ENCODE data around the gene TRAIP.
"Not testable (repeated sequence)": the region's sequence is repeated elsewhere in the genome, so short reads cannot be mapped to it uniquely, and the experiment has no call there.

TRAIP gene, protein sequence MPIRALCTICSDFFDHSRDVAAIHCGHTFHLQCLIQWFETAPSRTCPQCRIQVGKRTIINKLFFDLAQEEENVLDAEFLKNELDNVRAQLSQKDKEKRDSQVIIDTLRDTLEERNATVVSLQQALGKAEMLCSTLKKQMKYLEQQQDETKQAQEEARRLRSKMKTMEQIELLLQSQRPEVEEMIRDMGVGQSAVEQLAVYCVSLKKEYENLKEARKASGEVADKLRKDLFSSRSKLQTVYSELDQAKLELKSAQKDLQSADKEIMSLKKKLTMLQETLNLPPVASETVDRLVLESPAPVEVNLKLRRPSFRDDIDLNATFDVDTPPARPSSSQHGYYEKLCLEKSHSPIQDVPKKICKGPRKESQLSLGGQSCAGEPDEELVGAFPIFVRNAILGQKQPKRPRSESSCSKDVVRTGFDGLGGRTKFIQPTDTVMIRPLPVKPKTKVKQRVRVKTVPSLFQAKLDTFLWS

DNA sequence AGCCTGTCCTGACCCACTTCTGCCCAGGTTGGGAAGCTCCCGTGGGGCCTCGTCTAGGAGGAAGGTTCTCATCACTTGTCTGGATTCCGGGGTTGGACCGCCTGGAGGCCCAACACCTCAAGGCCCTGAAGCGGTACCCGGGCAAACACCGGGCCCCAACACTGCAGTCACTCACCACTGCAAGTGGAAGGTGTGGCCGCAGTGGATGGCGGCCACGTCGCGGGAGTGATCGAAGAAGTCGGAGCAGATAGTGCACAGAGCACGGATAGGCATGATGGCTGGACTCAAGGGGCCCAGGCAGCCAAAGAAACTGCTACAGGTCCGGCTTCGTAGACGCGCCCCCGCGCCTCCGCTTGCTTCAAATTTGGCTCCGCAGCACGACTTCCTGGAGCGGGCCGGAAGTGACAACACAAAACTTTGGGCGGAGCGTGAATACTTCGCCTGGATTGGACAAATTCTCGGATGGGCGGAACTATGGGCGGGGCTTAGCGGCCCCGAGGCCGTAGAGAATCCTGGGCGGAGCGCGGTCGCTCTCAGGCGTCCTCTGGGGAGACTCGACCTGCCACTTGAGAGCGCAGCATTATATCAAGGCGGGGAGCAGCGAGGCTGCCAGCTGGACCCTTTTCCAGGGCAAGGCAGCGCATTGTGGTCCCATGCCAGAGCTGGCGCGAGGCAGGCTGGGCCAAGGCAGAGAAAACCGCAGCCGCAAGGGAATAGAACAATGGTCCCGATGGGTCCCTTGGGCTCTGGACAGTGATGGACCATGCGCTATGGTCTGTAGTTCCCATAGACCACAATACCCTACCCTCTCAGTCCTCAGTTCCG lies at the start of gene TRAIP:
Gene TRAIP, minus strand, starts transcription at position 384 of the 825 bp plus-strand sequence. Its CDS starts 111 bp downstream, at position 273.
- peak; percentile 100 for DNase-seq (ENCODE audit: low spot score)

DNA sequence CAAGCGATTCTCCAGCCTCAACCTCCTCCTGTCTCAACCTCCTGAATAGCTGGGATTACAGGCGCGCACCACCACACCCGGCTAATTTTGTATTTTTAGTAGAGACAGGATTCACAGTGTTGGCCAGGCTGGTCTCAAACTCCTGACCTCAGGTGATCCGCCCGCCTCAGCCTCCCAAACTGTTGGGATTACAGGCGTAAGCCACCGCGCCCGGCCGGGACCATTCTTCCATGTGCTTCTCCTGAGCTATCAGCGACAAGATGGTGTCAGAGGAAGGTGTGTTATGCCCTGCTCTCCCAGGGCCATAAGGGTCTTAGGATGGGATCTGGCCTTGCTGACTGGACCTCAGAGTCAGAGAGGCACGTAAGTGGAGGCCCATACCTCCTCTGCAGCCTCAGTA lies 48.1 kb upstream of the TRAIP start:
- not testable (repeated sequence) for DNase-seq (ENCODE audit: low spot score)

DNA sequence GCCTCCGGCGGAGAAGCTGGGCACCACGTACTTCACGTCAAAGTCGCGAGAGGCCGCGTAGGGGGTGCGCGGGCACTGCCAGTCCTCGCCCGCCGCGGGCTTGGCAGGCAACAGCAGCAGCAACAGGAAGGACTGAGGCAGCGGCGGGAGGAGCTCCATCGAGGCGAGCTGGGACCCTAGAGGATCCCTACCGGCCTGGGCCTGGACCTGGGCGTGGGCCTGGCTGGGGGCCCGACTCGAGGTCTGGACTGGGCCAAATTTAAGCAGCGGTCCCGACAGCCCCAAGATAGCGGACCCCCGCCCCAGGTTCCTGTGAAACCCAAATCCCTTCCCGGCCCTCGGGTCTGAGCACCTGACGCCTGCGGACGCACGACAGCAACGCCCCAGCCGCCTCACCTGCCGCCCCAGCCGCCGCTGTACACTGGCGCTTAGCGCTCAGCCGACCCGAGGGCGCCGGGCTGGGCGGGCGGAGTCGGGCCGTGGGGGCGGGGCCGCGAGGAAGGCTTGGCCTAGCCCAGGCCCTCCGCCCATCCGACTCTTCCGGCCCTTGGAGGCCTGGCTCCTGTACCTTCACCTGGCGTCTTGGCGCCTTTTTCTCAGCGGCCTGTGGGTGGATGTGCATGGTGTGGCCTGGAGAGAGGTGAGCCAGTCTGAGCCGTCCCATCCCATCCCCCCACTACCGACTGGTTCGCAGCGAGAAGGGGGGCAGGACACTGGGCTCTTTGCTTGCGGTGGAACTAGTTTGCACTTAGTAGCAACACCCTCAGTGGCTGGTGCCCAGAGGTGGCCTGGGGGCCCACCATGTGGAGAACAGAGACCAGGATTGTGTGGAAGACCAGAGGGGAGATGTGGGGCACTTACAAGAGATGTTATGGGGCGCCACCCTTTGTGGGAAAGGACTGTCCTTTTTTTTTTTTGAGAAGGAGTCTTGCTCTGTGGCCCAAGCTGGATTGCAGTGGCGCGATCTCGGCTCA lies 47.4 kb upstream of the TRAIP start, which contains the start of gene MST1R:
Gene MST1R, minus strand, starts transcription at position 423 of the 974 bp plus-strand sequence. Its CDS starts 264 bp downstream, at position 159.
- peak; percentile 63 for DNase-seq (ENCODE audit: low spot score)

DNA sequence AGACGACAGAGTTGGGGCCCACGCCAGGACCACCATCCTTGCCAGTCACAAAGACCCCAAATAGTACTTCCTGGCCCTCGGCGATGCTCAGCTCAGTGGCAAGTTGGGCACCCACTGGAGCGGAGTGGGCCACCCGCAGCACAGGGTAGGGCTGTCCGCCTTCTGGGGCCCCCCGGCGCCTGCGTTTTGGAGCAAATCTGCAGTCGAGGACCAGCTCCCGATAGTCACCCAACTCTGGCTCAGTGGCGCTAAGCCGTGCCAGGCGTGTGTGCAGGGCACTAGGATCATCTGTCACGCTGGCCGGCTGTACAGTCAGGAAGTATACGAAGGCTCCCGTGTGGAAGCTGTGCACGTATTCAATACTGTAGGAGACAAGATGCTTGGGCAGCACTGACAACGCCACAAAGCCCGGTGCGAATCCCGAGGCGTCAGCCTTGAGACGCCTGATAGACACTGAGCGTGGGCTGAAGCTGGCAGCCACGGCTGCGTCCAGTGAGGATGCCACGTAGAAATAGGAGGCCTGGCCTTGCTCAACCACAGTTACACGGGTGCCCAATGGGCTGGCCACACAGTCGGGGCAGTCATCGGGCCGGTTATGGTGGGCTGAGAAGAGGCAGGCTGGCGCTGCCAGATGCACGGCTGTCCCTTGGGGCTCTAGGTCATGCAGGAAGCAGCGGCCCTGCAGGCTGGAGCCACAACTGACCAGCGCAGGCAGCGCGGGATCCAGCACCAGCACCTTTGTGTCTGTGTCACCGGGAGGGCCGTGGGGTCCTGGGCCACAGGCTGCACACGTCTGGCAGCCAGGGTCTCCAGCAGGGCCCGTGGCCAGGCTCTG lies 46.4 kb upstream of the TRAIP start:
- no peak for DNase-seq (ENCODE audit: low spot score)

DNA sequence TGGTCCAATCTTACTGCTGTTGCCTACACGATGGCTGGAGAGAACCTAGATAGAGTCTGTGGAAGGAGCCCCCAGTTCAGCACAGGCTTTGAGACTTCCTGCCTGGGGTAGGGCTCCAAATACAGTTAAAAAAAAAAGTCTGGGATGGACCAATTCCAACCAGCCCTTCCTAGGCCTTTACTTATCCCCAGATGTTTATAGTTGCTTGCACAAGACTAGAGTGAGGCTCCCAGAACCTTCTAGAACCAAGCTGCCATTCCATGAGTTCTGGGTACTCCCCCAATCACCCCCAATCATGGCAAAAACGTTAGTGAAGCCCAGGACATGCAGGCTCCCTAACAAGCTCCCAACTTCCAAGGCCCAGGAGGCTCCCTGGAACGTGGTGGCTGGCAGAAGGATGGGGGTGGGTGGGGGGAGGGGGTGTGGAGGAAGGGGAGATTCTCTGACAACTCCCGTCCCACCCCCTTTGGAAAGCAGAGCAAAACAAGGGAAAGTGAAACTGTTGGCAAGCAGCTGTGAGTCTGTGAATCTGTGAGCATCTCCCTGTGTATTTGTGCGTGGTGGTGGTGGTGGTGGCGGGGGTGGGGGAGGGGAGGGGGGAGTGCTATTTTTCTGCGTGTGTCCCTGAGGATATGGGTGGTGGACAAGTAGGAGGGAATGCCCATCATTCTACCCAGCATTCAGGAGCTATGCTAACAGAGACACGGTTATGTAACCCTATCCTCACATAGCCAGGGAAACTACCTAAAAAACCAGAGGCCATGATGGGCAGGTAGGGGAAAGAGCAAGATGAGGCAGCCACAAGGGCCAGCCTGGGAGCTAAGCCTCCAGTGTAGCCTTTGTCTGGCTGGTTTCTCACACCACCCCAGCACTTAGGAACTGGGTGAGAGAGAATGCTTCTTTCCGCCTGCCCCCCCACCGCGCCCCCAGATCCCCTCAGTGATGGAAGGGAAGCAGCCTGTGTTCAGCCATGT lies 45.3 kb upstream of the TRAIP start:
- no peak for DNase-seq (ENCODE audit: low spot score)

DNA sequence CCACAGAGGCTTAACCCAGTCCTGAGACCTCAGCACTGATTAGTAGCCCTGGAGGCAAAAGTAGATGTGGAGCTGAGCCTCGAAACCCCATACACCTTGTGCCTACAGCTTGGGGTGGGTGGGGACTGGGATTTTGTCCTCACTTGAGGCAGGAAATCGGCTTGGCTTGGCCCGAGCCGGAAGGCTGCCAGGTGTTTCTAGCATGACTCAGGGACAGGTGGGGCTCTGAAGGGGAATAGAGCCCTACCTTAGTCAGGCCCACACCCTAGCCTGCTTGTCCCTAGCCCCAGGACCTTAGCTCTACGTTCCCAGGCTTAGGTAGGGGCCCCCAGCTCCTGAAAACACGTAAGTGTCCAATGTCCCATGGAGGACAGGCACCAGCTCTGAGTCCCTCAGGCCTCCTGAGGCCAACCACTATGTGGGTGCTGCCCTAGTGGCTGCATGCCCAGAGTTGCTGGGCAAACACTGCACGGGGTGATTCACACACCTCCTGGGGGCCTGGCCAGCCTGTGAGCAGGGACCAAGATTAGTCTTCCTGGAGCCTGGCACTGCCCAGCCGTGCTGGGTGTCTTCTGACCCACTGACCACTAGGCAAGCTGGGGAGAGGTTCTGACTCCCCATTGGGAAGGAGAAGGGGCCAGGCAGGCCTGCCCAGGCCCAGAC lies 44.3 kb upstream of the TRAIP start:
- peak; percentile 80 for DNase-seq (ENCODE audit: low spot score)

DNA sequence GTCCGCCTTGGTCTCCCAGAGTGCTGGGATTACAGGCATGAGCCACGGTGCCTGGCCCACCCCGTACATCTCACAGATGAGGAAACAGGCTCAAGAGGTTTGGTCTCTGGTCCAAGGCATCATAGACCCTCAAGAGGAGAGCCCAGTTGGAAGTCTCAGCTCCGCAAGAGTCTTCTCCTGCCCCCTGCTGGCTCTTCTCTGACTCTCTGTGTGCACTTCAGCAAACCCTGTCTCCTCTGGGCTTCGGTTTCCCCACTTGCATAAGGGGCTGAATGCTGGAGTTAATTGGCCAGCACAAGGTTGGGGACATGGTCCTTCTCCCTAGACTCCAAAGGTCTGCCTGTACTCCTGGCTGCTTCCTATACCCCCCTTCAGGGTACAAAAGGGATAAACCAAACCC lies 43.5 kb upstream of the TRAIP start:
- DNase-seq (ENCODE audit: low spot score): no peak

DNA sequence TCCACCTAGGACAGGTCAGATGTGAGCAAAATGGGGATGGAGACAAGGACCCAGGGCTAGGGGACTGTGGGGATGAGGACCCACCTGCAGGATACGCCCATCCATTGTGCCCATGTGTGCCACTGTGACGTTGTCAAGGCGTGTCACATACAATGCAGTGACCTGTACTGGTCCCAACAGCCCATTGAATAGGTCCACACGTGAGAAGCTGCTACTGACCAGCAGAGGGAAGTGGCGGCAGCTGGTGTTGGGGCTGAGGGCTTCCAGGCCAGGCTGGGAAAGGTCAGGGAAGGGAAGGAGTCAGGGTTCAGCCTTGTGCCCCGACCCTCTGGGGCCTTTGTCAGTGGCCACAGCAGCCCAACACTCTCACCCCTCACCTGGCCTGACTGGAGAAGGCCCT lies 42.6 kb upstream of the TRAIP start:
- no peak for DNase-seq (ENCODE audit: low spot score)

DNA sequence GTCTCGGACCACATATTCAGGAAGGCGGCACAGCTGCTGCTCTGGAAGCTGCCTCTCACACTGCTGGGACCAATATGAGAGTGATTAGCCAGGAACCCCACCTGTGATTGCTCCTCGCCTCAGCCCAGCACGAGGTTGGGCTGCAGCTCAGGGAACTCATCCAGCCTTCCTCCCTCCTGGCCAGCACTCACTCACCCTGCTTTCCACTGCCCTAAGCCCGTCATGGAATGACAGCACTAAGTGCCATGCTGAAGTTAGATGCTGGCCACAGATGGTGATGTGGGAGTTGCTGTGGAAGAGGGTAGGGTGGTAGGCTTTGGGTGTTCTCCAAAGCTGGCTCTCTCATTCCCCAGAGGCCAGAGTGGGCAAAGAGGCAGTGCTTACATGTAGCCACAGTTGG lies 40.0 kb upstream of the TRAIP start:
- DNase-seq (ENCODE audit: low spot score): no peak

DNA sequence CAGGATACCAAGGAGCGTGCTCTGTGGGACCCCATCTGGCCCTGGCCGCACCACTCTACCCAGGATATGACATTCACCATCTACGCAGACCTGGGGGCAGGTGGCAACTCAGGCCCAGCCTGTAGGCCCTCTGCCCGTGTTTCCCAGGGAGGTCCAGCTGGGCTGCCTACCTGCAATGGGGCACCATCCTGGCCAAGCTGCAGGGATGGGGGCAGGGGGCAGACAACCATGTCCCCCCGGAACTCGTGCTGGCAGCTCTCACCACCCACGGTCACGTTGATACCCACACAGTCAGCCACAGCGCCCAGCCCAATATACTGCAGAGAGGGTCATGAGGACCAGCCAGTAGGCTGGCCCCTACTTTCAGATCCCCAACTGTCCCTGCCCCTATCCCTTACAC lies 39.4 kb upstream of the TRAIP start:
- no peak for DNase-seq (ENCODE audit: low spot score)

DNA sequence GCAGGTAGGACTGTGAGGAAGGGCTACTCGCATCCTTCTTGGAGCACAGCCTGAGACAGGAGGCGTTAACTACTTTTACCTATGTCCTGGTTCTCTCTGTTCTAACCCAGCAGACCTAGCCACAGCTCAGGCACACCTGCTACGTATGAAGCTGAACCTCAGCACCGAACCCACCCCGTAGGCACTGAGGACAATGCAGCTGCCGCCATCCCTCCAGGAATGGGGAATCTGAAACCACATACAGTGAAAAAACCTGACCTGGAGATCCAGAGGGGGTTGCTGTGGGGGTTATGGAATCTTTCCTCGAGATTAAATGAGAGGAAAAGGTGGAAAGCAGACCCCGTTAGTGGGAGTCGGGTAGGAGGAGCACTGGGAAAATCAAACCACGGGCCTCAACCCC lies 32.9 kb upstream of the TRAIP start:
- DNase-seq (ENCODE audit: low spot score): no peak

DNA sequence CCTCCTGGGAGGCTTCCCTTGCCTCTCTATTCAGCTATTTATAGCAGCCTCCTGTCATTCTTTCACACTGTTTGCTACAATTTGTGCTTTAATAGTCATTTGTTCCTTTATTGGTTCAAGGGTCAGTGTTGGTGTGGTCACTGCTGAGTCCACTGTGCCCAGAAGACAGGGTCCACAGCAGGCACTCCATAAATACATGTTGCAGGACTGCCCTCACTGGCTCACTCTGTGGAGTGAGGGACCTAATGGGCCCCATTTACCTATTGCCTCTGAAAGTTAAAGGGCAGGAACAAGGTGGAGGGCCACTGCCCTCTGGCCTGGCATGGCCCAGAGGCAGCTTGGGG lies 30.5 kb upstream of the TRAIP start:
- no peak for DNase-seq (ENCODE audit: low spot score)

DNA sequence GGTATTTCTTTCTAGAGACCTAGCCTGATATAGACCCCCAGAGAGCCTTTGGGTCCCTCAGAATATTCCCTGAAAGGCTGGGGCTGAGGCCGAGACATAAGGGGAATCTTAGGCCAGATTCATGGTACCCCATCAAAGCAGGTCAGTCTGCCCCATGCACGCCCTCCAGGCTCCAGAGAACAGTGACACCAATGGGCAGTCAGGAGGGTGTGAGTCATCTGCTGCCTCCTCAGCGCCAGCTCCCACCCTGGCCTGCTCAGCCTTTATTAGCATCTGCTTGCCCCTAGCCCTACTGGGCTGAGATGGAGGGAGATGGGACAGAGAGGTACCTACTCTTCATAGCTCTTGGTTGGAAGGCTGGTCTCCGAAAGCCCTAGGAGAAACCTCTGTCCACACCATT lies 27.6 kb upstream of the TRAIP start:
- peak; percentile 20 for DNase-seq (ENCODE audit: low spot score)

DNA sequence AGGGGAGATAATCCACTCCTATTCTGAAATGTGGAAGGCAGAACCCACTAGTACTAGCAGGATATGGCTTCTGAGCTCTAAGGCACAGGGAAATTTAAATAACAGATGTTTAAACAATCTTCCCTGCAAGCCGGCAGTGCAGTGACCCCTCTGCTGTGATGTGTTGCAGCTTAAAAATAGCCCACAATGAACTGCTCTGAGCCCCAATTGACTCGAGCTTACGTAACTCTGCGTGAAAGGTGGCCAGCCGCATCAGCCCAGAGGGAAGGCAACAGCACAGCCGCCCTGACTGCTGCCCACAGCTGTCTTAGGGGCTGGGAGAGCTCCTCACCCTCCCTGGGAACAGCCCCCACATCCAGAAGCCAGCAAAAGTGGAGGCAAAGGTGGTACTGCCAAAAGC lies 25.8 kb upstream of the TRAIP start:
- no peak for DNase-seq (ENCODE audit: low spot score)

DNA sequence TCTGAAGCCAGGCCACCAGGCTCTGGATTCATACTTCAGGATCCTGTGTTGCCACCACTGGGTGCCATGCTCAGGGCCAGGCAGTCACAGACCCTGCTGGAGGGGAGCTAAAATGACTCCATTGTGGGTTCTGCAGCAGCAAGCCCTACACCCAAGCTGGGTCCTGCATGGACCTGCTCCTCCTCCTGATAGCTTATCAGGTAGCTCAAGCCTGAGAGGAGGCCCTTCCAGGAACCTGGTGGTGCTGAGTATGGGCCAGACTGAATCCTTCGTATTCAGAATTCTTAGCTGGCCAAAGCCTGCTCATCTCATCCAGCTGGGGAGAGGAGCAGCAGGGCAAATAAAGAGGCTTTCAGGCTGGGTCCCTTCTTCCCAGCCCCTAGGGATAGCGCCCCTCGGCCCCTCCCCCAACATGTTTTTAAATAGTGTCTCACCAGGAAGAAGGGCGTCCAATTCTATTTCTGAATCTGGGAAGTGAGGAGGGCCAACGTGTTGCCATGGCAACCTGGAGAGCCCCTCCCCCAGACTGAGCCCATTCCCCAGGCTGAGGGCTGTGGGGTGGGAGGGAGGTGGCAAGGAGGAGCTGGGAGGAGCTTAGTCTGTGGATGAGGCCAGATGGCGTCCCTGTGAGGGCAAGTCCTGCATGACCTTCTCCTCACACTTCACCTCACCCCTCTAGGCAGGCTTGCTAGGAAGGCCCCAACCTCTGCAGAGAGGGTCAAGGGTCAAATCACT lies 24.4 kb upstream of the TRAIP start:
- DNase-seq (ENCODE audit: low spot score): no peak

DNA sequence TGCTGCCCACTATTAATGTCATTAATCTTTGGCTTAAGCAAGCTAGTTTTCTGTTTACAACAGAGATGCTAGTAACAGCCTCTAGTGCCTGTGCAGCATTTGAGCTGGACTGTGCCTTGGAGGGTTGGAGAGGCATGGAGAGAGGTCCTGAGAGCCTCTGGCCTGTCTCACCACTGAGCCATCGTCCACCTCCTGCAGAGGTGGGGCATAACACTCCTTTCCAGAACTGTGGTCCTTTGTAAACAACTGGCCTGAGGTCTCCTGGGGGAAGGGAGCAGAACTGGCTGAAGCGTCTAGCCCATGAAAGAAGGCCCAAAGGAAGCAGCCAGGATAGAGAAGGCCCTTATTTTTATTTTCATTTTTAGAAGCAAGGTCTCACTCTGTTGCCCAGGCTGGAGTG lies 23.4 kb upstream of the TRAIP start:
- no peak for DNase-seq (ENCODE audit: low spot score)

DNA sequence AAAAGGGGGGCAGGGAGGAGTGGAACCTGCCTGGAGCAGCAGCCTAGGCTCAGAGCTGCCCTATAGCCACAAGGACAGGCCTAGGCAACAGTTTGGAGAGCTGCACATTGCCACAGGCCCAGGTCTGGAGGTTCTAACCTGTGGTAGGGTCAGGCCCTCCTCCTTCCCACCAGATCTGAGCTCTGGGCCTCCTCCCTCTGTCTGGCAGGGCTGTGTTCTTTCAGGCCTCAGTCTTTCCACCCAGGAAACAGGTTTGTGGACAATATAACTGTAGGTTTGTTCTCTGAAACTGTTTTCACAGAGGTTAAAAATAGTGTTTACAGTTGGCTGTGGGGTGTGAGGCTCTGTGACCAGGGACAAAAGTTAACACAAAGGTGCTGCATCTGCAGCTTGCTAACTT lies 22.3 kb upstream of the TRAIP start:
- DNase-seq (ENCODE audit: low spot score): no peak

DNA sequence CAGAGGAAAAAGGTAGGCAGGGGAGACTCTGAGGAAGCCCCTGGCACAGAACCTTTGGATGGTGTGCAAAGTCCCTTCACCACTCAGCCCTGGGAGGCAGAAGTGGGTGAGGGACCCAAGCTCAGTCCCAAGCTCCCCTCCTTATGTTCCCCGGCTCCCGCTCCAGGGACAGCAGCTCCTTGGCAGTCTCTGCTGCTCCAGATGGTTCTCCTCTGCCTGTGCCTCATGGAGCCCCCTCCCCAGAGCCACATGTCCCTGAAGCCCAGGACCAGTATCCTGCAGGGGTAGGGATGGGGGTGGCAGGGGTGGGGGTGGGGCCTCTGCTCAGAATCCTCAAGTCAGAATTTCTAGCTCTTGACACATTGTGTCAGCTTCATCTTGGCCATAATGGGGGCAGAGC lies 21.4 kb upstream of the TRAIP start:
- DNase-seq (ENCODE audit: low spot score): no peak

DNA sequence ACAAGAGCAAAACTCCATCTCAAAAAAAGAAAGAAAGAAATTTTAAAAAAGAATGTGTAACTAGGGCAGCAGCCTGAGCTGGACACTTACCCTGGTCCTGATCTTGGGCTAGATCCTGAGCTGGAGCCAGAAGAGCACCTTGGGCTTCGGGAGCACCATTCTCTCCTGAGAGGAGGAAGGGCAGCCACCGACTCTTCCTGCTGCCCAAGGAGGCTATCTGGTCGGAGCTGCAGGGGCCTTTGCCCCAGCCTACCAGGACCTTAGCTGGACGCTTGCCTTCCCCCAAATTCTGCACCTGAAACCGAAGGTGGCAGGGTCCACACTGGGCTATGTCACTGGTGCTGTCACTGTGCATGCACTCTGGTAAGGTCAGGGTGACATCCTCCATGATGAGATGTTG lies 20.2 kb upstream of the TRAIP start:
- no peak for DNase-seq (ENCODE audit: low spot score)

Data from AG08395 (cell line).